HepG2 (cell line): ENCODE measurements around the gene LGALS7B. TPM values are rescaled to one million over a fixed set of nuclear protein-coding genes. Genes with fewer than 3 reads are reported as not detected.

Experiments used
- ATAC-seq: fragments of 200-7000 bp; cut with Tn5 transposase; 3 replicates; pipeline ENCODE4 v1.9.1; 2020; ENCODE audit warnings: mild to moderate bottlenecking, moderate library complexity
- Bru-seq: library from RNA; stranded (reverse); fragments of 400-500 nt; gene quantifications from one replicate; lab custom pipeline; 2021; lab: Mats Ljungman, UMichigan
- BruChase-seq, 2 experiments: library from RNA; stranded (reverse); fragments of 400-500 nt; gene quantifications; one replicate each; lab custom pipeline; 2021; lab: Mats Ljungman, UMichigan
- BruUV-seq: library from RNA; stranded (reverse); fragments of 400-500 nt; replicated peaks from 2 replicates; lab custom pipeline; 2021; lab: Mats Ljungman, UMichigan
- CTCF ChIA-PET: fragments of 300-600 bp; formaldehyde crosslinking; extraction: SDS; loops from one replicate; lab custom pipeline; 2021; ENCODE audit warnings: low total read pairs, inconsistent platforms, low intra/inter-chr PET ratio; lab: Yijun Ruan, JAX
- POLR2A ChIA-PET: fragments of 350-600 bp; sonication (Branson Sonifier 250); formaldehyde crosslinking; loops from one replicate; lab custom pipeline; 2020; ENCODE audit warnings: antibody characterized with exemption, inconsistent platforms; lab: Yijun Ruan, JAX
- DNase-seq: peaks from one replicate; pipeline ENCODE4 v3.0.0-alpha.2; 2015; ENCODE audit warnings: low spot score
- FAIRE-seq: peaks from 3 replicates; lab custom pipeline; 2011; peaks lifted over from hg19 to GRCh38; lab: Jason Lieb, UNC
- H2AFZ ChIP-seq: one replicate; pipeline ENCODE4 v1.6.1; 2011; ENCODE audit warnings: low read length, inconsistent platforms
- H3K27ac ChIP-seq: fragments of 300-600 bp; 3 replicates; pipeline ENCODE4 v1.8.0; 2011; ENCODE audit warnings: mixed run types, mild to moderate bottlenecking, mixed read lengths, low read length, inconsistent platforms; ENCODE audit not compliant: insufficient read depth; ENCODE audit errors: extremely low read length
- H3K27me3 ChIP-seq, 2 experiments: fragments of 200-600 bp in 1 of 2; 2 replicates in 1 of 2; 3 replicates in 1 of 2; pipeline versions ENCODE4 v1.6.0 to v1.8.0; 2011; ENCODE audit warnings: low read length in 2 of 2, mild to moderate bottlenecking in 2 of 2, moderate library complexity in 2 of 2, inconsistent platforms in 1 of 2; ENCODE audit not compliant: insufficient read depth in 2 of 2, control insufficient read depth in 1 of 2
- H3K36me3 ChIP-seq, 2 experiments: fragments of 200-600 bp in 1 of 2; replicated peaks in 1 of 2; 2 replicates in 1 of 2; 3 replicates in 1 of 2; pipeline versions ENCODE4 v1.5.1 to v1.8.0; 2011; ENCODE audit warnings: low read length in 2 of 2, inconsistent platforms in 1 of 2; ENCODE audit not compliant: insufficient read depth in 2 of 2, control insufficient read depth in 1 of 2
- H3K4me1 ChIP-seq: 2 replicates; pipeline ENCODE4 v1.5.1; 2012; ENCODE audit warnings: low read length, inconsistent platforms; ENCODE audit not compliant: insufficient read depth
- H3K4me2 ChIP-seq: 2 replicates; pipeline ENCODE4 v1.6.0; 2011; ENCODE audit warnings: low read depth, low read length, inconsistent platforms
- H3K4me3 ChIP-seq, 3 experiments: fragments of 200-600 bp in 1 of 3; sonication (generic), shearing (Covaris generic) in 1 of 3; replicated peaks in 1 of 3; 2 replicates each; pipeline ENCODE4 v1.5.1; 2011 to 2016; ENCODE audit warnings: low read length in 3 of 3, inconsistent platforms in 2 of 3, low read depth in 2 of 3, mild to moderate bottlenecking in 2 of 3, control low read depth in 1 of 3, mixed read lengths in 1 of 3; ENCODE audit not compliant: insufficient read depth in 1 of 3
- H3K79me2 ChIP-seq: one replicate; pipeline ENCODE4 v1.6.1; 2011; ENCODE audit warnings: low read length, inconsistent platforms; ENCODE audit not compliant: insufficient read depth
- H3K9ac ChIP-seq: 2 replicates; pipeline ENCODE4 v1.6.0; 2011; ENCODE audit warnings: mild to moderate bottlenecking, low read depth, low read length, inconsistent platforms; ENCODE audit not compliant: insufficient read depth
- H3K9me3 ChIP-seq: 2 replicates; pipeline ENCODE4 v1.5.1; 2012; ENCODE audit warnings: mild to moderate bottlenecking, low read length
- H4K20me1 ChIP-seq: 2 replicates; pipeline ENCODE4 v1.6.0; 2011; ENCODE audit warnings: inconsistent platforms, mild to moderate bottlenecking, low read length, moderate library complexity; ENCODE audit not compliant: insufficient read depth
- GZF1 ChIP-seq: sonication (generic); formaldehyde crosslinking; IDR thresholded peaks from 2 replicates; pipeline ENCODE4 v1.5.1; 2020; ENCODE audit warnings: mild to moderate bottlenecking, missing genetic modification reagents
- KDM5A ChIP-seq: fragments of 200-600 bp; sonication (generic); IDR thresholded peaks from 2 replicates; pipeline ENCODE4 v1.7.0; 2018; ENCODE audit warnings: antibody characterized with exemption, mild to moderate bottlenecking, low read length, borderline replicate concordance
- ZNF629 ChIP-seq: sonication (generic); formaldehyde crosslinking; conservative IDR thresholded peaks from 2 replicates; pipeline ENCODE4 v1.5.0; 2020; ENCODE audit warnings: missing genetic modification reagents
- WGBS: methylation state at CpG from one replicate; pipeline ENCODE4 v1.1.6; 2017; ENCODE audit warnings: low lambda C conversion rate; 5-methylcytosine and 5-hydroxymethylcytosine counted together
- in situ Hi-C: cut with HindIII; loops from 2 replicates; pipeline ENCODE4 v1.10.0; 2017; ENCODE audit warnings: low pct_unique_long_range_greater_than_20kb; ENCODE audit not compliant: extremely low pct_ligation_motif_present
- intact Hi-C: fragments of 100-400 bp; cut with micrococcal nuclease; formaldehyde crosslinking; loops from one replicate; pipeline ENCODE4 v1.10.0; 2022; ENCODE audit not compliant: unreplicated experiment
- long read RNA-seq, 2 experiments: library from RNA in 1 of 2; library from polyadenylated mRNA in 1 of 2; stranded (forward) in 1 of 2; unstranded in 1 of 2; transcript quantifications; one replicate each; pipeline ENCODE4 v2.0.0, GENCODE V29; 2019 to 2022
- polyA minus RNA-seq, 3 experiments: library from RNA; depleted of rRNA, polyadenylated mRNA; stranded (reverse); fragments of >200 nt; gene quantifications; 2 replicates each; pipeline ENCODE4 v1.2.3, GENCODE V29; 2011; ENCODE audit warnings: low replicate concordance in 1 of 3
- polyA plus RNA-seq, 8 experiments: library from polyadenylated mRNA; depleted of rRNA in 3 of 8; stranded (reverse) in 7 of 8; unstranded in 1 of 8; fragments of >200 nt; fragmentation: Illumina TruSeq in 4 of 8; extraction: Trizol in 4 of 8; gene quantifications; 2 replicates each; pipeline versions ENCODE4 v1.2.1 to v1.2.3, GENCODE V29; 2011 to 2016; ENCODE audit warnings: low read depth in 4 of 8, missing spikeins in 1 of 8, mixed read lengths in 1 of 8; ENCODE audit not compliant: insufficient read depth in 1 of 8
- total RNA-seq, 5 experiments: library from RNA; depleted of rRNA; stranded (reverse); fragments of >200 nt; fragmentation: Illumina TruSeq; extraction: Trizol; gene quantifications; 2 replicates each; pipeline ENCODE4 v1.2.3, GENCODE V29; 2016; ENCODE audit warnings: low read depth in 1 of 5
- TF ChIP-seq, protein P1 (sequence below): sonication (generic); formaldehyde crosslinking; IDR thresholded peaks from 2 replicates; pipeline ENCODE4 v1.5.1; 2020; ENCODE audit warnings: mild to moderate bottlenecking, missing genetic modification reagents, moderate library complexity

The LGALS7B gene
- 0.73 and 1.7 TPM in 2 replicates for total RNA-seq (2016; rRNA removed; fragmentation: Illumina TruSeq; extraction: Trizol)
- not detected in 2 replicates for total RNA-seq (2016; cell fraction: cytosol; rRNA removed; fragmentation: Illumina TruSeq; extraction: Trizol; ENCODE audit: low read depth)
- total RNA-seq (2016; cell fraction: insoluble cytoplasmic fraction; rRNA removed; fragmentation: Illumina TruSeq; extraction: Trizol) = 0.80 and 2.9 TPM in 2 replicates
- total RNA-seq (2016; cell fraction: membrane; rRNA removed; fragmentation: Illumina TruSeq; extraction: Trizol) = 0.77 TPM in 1 of 2 replicates, not detected in the other
- not detected in 2 replicates for total RNA-seq (2016; cell fraction: nucleus; rRNA removed; fragmentation: Illumina TruSeq; extraction: Trizol)
- 2.1 and 4.0 TPM in 2 replicates for polyA plus RNA-seq (2011; rRNA removed)
- 4.6 and 7.7 TPM in 2 replicates for polyA plus RNA-seq (2011; cell fraction: cytosol; rRNA removed)
- polyA plus RNA-seq (2011; cell fraction: nucleus; rRNA removed) = 2.3 and 3.2 TPM in 2 replicates
- 1.6 and 3.8 TPM in 2 replicates for polyA plus RNA-seq (2012)
- polyA plus RNA-seq (2016; cell fraction: cytosol; fragmentation: Illumina TruSeq; extraction: Trizol; ENCODE audit: low read depth) = 0.27 and 0.35 TPM in 2 replicates
- 1.1 and 1.9 TPM in 2 replicates for polyA plus RNA-seq (2016; cell fraction: insoluble cytoplasmic fraction; fragmentation: Illumina TruSeq; extraction: Trizol; ENCODE audit: low read depth)
- 0.50 TPM in 1 of 2 replicates, not detected in the other for polyA plus RNA-seq (2016; cell fraction: membrane; fragmentation: Illumina TruSeq; extraction: Trizol; ENCODE audit: low read depth)
- polyA plus RNA-seq (2016; cell fraction: nucleus; fragmentation: Illumina TruSeq; extraction: Trizol; ENCODE audit: insufficient read depth, low read depth) = 2.2 TPM in 1 of 2 replicates, not detected in the other
- polyA minus RNA-seq (2011; rRNA and poly(A)+ RNA removed; ENCODE audit: low replicate concordance) = 0.37 TPM in 1 of 2 replicates, not detected in the other
- polyA minus RNA-seq (2011; cell fraction: cytosol; rRNA and poly(A)+ RNA removed) = 2.1 TPM in 1 of 2 replicates, not detected in the other
- not detected in 2 replicates for polyA minus RNA-seq (2011; cell fraction: nucleus; rRNA and poly(A)+ RNA removed)
- percentile 27 among the genes with signal in this experiment for Bru-seq, nascent RNA
- percentile 23 among the genes with signal in this experiment for BruChase-seq, experiment 1, labeled RNA remaining after a 6-hour chase
- BruChase-seq, experiment 2, labeled RNA remaining after a 2-hour chase = percentile 15 among the genes with signal in this experiment
- long read RNA-seq, experiment 1, partial matches to known transcripts = 0 of 3 reads
- long read RNA-seq, experiment 1, other reads (novel, unspliced or antisense) = 1 of 3 reads
- long read RNA-seq, experiment 2, partial matches to known transcripts = 5 of 6 reads
- long read RNA-seq, experiment 2, other reads (novel, unspliced or antisense) = 1 of 6 reads

DNA sequence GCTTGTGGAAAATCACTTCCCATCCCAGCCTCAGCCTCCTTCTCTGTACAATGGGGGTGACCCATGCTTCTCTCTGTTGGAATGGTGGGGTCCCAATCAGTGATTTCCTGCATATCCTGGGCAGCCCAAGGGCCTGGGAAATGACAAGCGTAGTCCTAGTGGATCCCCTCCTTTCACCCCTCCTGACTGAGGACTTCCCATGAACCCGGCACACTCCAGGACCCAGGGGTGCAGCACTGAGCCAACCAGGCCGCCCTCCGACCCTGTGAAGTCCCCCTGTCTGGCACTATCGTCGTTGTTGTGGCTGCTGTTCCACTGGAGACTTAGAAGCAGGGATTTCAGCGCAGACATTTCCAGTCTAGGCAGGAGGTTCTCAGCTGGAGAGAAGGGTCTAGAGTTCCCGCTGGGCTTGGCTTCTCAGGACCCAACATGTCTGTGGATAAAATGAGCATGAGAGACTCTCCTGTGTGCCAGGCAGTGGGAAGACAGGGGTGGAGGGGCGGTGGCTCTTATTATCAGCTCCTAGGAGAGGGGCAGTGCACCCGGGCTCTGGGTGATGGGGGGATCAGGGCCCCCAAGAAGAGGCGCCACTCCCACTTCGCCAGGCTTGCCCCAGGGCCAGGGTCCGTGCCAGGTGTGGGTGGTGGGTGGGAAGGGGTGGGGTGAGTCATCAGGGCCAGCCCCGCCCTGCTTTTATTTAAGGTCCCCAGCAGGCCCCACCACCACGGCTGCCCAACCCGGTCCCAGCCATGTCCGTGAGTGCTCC lies at the start of gene LGALS7B:
TSS of gene LGALS7B (plus strand) at position 723 of the 766 bp plus-strand sequence. CDS start at position 750, 27 bp downstream.
- H3K79me2 ChIP-seq = no peaks in the 10 kb centered on the region
- H2AFZ ChIP-seq = peak within 1 kb of the TSS; percentile 65
- POLR2A ChIA-PET = no interaction called here
- peaks cover 53% of the 10 kb centered on the region for H3K4me1 ChIP-seq
- in situ Hi-C loops (no loop called here), intact Hi-C loops (no loop called here)
- TF ChIP-seq, protein P1, sequence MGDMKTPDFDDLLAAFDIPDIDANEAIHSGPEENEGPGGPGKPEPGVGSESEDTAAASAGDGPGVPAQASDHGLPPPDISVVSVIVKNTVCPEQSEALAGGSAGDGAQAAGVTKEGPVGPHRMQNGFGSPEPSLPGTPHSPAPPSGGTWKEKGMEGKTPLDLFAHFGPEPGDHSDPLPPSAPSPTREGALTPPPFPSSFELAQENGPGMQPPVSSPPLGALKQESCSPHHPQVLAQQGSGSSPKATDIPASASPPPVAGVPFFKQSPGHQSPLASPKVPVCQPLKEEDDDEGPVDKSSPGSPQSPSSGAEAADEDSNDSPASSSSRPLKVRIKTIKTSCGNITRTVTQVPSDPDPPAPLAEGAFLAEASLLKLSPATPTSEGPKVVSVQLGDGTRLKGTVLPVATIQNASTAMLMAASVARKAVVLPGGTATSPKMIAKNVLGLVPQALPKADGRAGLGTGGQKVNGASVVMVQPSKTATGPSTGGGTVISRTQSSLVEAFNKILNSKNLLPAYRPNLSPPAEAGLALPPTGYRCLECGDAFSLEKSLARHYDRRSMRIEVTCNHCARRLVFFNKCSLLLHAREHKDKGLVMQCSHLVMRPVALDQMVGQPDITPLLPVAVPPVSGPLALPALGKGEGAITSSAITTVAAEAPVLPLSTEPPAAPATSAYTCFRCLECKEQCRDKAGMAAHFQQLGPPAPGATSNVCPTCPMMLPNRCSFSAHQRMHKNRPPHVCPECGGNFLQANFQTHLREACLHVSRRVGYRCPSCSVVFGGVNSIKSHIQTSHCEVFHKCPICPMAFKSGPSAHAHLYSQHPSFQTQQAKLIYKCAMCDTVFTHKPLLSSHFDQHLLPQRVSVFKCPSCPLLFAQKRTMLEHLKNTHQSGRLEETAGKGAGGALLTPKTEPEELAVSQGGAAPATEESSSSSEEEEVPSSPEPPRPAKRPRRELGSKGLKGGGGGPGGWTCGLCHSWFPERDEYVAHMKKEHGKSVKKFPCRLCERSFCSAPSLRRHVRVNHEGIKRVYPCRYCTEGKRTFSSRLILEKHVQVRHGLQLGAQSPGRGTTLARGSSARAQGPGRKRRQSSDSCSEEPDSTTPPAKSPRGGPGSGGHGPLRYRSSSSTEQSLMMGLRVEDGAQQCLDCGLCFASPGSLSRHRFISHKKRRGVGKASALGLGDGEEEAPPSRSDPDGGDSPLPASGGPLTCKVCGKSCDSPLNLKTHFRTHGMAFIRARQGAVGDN (CRISPR knock-in tag) = peak; percentile 39
- TF ChIP-seq ZNF629 (CRISPR knock-in tag) (0 out of 2 replicates have a peak, but pooled peaks have one; percentile 26), GZF1 (no peak), KDM5A (no peak)
- H3K4me2 ChIP-seq = 0 out of 2 replicates have a peak within 1 kb of the TSS, but pooled peaks have one; percentile 24
- no peak for ATAC-seq
- FAIRE-seq = no peak
- no peak within 1 kb of the TSS for H3K9ac ChIP-seq
- no peak within 1 kb of the TSS; a peak in 1 of 6 replicates for H3K4me3 ChIP-seq
- no peak for DNase-seq
- no peaks in the 10 kb centered on the region for H3K36me3 ChIP-seq
- CTCF ChIA-PET = no interaction called here
- no peaks in the 10 kb centered on the region for H3K27me3 ChIP-seq
- 76% methylated on average over 2 of the region's 17 CpGs for WGBS
- BruUV-seq = no TSS peak
- no peaks in the 10 kb centered on the region for H4K20me1 ChIP-seq
- H3K27ac ChIP-seq = no peak within 1 kb of the TSS
- no peaks in the 10 kb centered on the region for H3K9me3 ChIP-seq
